Stimulated activated CD4-positive, alpha-beta T cell treated with anti-CD3 and anti-CD28 coated beads, Interleukin-2, amount 100 ng/mL, for 24 hours (primary cell): ENCODE results near the gene INO80B.
"Not testable (repeated sequence)": the region's sequence is repeated elsewhere in the genome, so short reads cannot be mapped to it uniquely, and the experiment has no call there.

Experiments used
- DNase-seq, 2 donors: peaks; one replicate each; pipeline ENCODE4 v3.0.0-alpha.2; 2020

The INO80B gene

DNA sequence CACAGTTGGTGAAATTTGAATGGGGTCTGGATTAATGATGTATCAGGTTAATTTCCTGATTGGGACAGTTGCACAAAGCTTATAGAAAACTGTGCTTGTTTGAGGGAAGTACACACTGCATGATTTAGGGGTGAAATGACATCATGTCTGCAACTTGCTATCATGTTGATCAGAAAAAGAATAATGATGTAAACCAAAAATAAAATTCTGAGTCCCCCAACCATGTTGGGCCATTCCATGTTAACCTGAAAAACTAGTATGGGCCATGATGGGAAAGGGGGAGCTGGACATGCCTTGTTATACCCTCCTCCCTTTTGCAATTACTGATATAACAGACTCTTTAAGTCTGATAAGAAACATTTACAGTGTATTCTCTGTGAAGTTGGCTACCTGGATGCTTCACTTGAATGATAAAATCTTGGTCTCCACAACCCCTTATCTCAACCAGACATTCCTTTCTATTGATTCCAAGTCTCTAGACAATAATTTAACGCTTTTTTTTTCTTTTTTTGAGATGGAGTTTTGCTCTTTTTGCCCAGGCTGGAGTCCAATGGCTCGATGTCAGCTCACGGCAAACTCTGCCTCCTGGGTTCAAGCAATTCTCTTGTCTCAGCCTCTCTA lies 4.2 kb upstream of the INO80B start:
- DNase-seq: no peak

DNA sequence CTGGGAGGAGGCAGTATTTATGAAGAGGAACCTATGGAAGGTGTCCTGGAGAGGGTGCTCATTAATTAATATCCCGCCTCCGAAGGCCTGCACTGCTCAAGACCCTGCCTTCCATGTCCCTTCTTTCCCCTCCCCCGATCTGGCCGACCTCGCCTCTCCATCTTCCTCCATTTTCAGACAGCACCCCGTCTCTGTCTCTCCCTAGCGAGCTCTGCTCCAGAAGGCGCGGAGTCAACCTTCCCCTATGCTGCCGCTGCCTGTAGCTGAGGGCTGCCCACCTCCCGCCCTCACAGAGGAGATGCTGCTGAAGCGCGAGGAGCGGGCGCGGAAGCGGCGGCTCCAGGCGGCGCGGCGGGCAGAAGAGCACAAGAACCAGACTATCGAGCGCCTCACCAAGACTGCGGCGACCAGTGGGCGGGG lies 2.3 kb downstream of the INO80B start:
- no peak for DNase-seq

DNA sequence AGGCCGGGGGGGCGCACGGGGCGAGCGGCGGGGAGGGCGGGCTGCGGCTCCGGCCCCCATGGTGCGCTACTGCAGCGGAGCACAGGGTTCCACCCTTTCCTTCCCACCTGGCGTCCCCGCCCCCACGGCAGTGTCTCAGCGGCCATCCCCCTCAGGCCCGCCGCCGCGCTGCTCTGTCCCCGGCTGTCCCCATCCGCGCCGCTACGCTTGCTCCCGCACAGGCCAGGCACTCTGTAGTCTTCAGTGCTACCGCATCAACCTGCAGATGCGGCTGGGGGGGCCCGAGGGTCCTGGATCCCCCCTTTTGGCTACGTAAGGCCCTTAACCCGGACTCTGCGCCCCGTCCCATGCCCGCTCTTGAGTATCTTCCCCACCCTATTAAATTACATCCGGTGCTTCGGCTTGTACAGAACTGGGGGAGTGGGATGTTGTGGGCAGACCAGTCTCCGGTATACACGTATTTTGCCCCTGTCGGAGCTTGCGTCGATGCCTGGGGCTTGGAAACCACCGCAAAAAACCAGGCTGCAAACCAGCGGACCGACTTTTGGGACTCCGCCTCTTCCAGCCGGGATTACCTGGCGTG lies 2.8 kb downstream of the INO80B start:
- peak; percentile 82 to 84 for DNase-seq

DNA sequence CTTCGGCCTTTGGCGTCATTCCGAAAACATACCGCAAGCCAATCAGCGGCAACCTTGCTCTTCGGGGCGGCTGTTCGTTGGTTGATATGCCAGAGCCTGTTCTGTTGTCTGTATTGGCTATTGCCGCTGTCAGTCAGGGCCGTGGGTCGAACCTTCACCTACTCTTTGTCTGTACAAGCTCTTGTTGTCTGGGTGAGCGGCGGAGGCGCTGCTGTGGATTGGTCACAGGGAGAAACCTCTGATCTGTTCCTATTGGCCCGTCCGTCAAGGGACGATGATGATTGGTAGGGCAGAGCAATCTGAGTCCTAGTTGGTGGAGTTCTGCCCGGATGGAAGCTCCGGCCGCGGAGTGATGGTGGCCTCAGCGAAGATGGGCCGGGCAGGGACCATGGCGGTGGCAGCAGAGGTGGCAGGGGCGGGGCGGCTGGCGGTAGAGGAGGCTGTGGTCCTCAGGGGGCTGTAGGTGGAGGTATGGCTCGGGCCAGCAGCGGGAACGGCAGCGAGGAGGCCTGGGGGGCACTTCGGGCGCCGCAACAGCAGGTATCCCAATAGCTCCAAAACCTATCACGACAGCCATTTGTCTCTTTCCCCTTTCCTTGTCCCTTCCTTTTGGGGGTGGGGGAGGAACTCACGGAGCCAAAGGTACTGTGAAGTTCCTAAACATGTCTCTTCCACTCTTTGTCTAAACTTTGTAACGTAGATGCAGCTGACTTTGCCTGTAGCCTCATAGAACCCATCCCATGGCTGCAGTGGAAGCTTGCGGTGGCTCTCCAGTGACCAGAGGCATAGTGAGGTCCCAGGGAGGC lies 3.4 kb downstream of the INO80B start, which contains the start of gene WBP1:
Gene WBP1, plus strand, starts transcription at position 307 of the 806 bp plus-strand sequence. Its CDS starts 165 bp downstream, at position 472.
- peak; percentile 98 to 99 for DNase-seq

DNA sequence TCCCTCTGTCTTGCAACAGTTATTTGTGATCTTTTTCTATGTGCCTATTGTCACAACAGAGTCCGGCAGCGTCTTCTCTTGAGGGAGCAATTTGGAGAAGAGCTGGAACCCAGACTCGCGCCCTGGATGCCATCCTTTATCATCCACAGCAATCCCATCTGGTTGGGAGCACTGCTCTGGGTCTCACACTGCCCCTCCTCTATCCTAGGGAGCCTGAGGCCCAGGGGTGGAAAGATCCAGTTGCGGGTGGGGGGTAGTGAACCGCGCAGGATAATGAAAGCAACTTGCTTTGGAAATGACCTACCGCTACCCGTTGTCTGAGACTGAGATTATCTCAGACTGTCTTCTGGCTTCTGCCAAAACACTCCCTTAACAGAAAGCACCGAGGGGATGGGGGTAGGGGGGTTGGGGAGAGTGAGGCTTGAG lies 4.1 kb downstream of the INO80B start:
- DNase-seq: no peak

DNA sequence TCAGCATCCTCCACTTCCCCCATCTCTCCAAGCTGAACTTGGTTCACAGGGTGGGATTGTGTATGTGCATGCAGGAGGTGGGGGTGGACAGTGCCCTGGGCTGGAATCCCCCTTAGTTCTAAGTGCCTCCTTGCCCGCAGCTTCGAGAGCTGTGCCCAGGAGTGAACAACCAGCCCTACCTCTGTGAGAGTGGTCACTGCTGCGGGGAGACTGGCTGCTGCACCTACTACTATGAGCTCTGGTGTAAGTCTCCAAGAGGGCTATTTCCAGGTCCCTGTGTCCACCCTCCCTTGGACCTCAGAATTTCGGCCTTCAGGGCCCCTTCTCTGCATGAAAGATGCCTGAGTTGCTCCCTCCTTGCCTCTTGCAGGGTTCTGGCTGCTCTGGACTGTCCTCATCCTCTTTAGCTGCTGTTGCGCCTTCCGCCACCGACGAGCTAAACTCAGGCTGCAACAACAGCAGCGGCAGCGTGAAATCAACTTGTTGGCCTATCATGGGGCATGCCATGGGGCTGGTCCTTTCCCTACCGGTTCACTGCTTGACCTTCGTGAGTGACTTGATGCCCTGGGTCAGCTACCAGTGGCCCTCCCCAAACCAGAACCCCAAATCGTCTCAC lies 4.7 kb downstream of the INO80B start:
- DNase-seq: not testable (repeated sequence)

DNA sequence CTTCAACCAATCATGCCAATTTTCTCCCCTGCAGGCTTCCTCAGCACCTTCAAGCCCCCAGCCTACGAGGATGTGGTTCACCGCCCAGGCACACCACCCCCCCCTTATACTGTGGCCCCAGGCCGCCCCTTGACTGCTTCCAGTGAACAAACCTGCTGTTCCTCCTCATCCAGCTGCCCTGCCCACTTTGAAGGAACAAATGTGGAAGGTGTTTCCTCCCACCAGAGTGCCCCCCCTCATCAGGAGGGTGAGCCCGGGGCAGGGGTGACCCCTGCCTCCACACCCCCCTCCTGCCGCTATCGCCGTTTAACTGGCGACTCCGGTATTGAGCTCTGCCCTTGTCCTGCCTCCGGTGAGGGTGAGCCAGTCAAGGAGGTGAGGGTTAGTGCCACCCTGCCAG lies 5.3 kb downstream of the INO80B start:
- DNase-seq: not testable (repeated sequence)

DNA sequence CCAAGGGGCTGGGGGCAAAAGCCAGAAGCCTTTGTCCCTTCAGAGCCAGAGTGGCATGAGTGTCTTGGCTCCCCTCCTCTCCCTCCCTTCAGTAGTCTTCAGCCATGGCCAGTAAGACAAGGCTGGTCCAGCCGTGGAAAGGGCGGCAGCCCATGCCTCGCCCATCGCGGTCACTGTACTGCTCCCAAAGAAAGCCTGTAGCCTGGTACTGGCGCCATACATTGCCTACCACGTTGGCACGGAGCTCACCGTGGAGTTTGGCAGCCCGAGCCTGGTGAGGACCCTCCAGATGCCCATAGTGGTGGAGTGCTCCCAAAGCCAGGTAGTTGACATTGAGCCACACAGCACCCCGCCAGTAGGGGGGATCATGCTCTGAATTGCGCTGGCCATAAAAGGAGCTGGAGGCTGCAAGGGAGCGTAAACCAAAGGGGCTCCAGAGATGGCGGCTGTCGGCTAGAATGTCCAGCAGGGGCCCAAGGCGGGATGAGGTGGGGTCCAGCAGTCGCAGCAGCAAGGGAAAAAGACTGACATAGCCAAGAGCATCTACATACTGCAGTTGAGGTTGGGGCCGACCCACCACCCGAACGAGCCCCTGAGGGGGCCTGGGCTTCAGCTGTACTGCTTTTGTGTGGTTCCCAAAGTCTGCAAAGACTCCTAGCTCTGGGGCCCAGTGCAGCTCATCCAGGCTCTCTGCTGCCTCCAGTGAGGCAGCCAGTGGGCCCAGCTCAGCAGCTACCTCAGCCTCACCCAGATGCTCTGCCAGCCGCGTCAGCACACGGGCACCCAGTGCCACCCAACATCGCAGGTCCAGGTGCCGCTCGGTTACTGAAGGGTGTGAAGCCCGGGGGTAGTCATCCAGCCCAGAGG lies 6.5 kb downstream of the INO80B start:
- DNase-seq: no peak

DNA sequence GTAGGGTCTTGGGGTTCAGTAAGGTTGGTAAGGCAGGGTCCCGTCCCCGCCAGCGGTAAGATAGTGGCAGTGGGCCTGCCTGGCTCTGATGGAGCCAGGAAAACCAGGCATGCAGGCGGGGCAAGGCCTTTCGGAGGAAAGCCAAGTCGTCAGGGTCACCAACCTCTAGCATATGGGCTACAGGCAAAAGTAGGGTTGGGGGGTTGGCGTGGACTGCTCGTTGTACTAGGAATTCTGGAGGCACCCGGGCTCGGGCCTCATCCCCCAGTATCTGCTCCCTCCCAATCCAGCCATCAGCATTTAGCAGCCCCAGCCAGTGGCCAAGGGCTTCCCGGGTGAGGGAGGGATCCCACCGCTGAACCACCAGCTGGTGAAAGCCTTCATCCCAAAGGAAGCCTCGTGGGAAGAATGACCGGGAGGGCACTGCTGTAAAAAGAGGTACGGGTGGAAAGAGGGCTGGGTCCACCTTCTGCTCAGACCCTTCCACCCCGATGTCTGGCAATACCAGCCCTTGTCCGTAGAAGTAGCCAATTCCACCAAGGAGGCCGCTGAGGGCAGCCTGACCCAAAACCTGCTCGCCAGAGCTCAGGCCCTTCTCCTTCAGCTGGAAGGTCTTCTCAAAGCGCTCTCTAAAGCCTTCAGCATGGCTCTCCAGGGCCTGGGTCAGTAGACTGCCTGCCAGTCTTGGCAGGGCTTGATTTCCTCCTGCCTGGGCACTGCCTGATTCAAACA lies 7.3 kb downstream of the INO80B start:
- DNase-seq: no peak

DNA sequence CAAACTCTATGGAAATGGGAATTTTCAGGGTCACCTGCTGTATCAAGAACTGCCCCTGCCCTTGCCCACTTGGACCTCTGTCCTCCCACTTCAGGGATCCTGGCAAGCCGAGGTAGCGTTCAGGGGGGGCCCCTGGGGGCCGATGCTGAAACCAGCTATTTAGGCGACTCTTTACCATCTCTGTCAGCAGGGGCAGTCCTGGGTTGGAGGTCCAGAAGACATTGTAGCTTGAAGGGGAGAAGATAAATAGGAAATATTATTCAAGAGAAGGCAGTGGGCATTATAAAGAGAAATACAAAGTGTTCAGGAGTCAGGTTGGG lies 7.9 kb downstream of the INO80B start:
- no peak for DNase-seq

DNA sequence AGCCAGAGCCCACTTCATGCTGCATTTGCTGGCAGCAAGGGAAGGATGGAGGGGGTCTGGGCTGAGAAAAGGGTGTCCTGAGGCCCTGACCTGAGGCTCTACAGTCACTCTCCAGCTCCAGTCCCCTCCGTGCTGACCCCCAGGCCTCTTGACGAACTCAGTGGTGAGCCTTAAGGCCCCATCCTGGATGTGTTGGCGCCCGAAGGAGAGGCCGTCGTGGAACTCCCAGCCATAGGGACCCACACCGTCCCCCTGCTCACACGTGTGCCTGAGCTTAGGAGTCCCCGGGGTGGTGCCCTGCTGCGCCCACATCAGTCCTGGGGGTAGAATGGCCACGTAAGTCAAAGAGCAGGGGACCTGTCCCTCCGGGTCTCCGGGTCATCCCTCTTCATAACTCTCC lies 9.5 kb downstream of the INO80B start:
- no peak for DNase-seq

DNA sequence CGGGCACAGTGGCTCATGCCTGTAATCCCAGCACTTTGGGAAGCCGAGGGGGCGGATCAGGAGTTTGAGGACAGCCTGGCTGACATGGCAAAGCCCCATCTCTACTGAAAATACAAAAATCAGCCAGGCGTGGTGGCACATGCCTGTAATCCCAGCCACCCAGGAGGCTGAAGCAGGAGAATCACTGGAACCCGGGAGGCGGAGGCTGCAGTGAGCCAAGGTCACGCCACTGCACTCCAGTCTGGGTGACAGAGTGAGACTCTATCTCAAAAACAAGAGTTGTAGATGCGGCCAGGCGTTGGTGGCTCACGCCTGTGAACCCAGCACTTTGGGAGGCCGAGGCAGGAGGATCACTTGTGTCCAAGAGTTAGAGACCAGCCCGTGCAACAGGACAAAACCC lies 15.9 kb downstream of the INO80B start:
- not testable (repeated sequence) for DNase-seq

DNA sequence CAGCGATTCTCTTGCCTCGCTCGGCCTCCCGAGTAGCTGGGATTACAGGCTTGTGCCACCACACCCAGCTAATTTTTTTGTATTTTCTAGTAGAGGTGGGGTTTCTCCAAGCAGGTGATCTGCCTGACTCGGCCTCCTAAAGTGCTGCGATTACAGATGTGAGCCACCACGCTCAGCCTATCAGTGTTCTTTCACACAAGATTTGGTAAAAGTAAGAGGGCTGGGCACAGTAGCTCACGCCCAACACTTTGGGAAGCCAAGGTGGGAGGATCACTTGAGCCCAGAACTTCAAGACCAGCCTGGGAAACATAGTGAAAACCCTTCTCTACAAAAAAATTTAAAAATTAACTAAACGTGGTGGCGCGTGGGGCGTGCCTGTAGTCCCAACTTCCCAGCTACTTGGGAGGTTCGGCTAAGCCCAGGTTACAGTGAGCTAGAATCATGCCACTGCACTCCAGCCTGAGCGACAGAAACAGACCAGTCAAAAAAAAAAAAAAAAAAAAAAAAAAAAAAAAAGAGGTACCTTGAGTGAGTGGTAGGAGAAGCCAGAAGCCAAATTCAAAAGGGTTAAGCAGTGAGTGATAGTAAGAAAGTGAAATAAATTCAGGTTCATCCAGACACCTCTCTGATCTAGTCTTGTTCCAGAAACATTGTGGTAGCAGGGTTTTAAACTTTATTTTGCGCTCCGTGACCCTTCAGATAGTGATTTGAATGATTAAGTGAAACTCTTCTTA lies 16.6 kb downstream of the INO80B start:
- no peak for DNase-seq

DNA sequence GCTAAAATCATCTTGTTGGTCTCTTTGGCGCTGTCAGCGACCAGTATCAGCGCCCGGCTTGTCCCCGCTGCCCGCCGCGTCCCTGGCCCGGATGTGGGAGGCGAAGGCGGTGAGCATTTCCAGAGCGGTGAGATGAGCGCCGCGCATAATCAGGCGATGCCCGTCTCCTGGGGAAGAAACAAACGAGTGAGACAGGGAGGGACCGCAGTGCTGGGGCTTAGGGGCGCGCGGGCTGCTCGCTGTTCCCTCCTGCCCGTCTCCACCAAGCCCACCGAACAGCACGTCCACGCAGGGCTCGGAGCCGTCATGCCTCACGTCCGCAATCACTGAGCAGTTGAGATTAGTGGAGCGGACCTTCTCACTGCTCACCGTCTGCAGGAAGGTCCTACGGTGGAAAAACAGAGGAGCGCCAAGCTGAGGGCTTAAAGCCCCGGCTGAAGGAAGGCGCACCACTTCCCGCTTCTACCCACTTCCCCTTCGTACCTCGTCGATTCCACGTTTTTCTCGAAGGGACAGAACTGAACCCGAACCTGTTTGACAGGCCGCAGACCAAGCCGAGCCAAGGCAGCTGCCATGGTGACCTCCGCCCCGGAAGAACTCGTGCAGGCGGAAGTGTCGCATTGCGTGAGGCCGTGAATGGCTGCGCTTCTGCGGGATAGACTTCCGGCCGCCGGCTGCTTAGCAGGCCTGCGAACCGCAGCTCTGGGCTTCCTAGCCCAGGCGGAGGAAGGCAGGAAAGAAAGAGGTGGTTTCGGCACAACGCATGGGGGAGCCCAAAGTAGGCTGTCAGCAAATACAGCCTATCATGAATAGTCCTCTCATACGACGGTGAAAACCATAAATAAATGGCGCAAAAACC lies 17.4 kb downstream of the INO80B start, which contains the start of gene MRPL53:
Gene MRPL53, minus strand, starts transcription at position 595 of the 859 bp plus-strand sequence. Its CDS starts 20 bp downstream, at position 575.
- DNase-seq: peak; percentile 97 to 98

DNA sequence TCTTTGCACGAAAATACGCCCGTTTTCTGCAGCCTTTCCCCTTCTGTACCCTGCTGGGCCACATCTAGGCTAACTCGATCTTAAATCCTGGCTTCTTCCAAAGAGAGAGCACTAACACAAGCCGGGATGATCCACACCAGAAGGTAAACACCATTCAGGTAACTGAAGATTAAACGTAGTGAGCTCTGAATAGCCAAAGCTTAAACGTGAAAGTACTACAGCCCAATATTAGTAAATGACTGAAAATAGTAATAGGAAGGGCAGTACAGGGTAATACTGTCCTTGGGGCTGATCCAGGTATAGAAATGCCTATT lies 18.0 kb downstream of the INO80B start:
- no peak for DNase-seq

DNA sequence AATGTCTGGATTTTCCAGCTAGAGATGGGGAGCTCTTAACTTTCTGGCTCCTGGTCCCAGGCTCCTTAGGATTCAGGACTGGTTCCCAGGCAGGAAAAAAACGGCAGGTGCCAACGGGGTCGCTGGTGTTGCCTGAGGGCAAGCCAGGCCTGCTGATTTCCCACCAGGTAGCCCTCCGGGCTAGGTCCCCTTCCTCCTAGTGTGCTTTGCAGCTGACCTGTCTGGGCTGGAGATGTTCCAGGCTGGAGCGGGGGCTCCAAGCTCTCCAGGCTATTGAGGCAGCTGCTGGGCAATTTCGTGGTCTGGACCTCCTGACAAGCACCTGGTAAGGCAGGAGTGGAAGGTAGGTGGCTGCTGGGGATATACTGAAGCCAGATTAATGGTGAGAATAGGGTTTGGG lies 19.6 kb downstream of the INO80B start:
- DNase-seq: no peak

DNA sequence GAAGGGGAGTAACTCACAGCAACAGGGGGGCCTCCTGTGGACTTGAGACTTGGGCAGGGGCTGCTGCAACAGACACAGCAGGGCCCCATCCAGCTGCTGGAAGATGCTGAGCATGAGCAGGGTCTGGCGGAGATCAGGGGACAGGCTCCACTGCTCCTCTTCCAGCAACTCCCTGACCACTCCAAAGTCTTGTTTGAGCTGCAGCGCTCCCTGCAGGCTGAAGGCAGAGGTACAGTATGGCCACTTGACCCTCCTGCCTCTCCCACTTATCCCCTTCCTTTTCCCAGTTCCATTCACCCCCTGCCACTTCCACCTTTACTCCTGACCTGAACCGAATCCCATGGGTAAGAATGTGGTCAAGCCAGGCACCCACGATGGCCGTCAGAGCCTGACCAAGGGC lies 20.0 kb downstream of the INO80B start:
- DNase-seq: no peak

DNA sequence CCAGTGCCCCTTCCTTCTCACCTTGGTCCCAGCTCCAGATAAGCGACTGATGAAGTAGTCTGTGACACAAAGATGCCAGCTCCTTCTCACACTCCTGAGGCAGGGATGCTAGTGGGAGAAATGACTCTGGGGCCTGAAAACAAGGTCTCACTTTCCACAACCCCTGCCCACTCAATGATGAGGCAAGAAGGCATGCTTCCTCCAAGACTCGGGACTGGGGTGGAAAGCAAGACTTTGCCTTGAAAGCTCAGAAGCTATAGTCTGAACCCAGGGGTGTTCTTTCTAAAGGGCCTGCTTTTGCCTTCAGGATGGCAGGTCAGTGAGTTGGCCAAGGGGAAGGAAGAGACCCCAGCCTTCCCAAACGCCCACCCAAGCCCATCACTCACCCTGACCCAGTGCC lies 26.5 kb downstream of the INO80B start:
- DNase-seq: no peak

DNA sequence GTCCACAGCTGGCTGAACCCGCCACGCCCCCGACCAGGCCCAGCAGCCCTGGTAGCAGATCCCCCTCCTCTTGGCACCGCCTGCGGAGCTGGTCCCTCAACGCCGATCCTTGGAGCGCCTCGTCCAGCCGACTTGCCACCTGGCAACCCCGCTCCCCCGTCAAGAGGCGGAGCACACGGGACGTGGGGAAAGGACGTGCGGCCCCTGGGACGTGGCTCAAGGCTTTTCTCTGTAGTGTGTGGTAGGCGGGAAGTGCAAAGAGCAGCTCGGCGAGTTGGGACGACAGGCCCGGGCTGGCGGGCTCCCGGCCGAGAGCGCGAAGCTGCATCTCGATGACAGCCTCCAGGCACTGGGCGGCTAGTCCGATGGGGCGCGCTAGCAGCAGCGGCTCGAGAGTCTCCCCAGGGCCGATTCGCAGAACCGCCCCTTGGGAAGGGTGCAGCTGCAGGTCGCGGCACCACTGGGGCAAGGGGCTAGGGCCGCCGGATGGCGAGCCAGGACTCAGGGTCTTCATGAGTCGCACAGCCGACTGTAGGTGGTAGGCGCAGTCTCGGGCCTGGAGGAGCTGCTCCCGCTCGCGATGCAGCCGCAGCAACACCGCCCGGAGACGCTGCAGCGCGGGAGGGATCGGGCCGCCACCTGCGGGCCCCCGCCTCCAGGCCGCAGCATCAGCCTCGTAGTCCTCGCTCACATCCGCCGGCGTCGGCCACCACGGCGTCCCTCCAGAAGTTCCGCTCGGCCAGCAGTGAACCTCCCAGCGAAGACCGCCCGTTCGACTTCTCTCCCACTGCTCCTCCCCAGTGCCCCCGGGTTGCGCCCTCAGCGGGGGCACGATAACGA lies 27.3 kb downstream of the INO80B start:
- peak; percentile 61 to 63 for DNase-seq
